HepG2 (cell line): ENCODE data around the gene IRF2BPL. TPM values are rescaled to one million over a fixed set of nuclear protein-coding genes. Genes with fewer than 3 reads are reported as not detected.

ENCODE experiments used
- ATAC-seq: fragments of 200-7000 bp; cut with Tn5 transposase; 3 replicates; pipeline ENCODE4 v1.9.1; 2020; ENCODE audit warnings: mild to moderate bottlenecking, moderate library complexity
- BruUV-seq: library from RNA; stranded (reverse); fragments of 400-500 nt; replicated peaks from 2 replicates; lab custom pipeline; 2021; lab: Mats Ljungman, UMichigan
- CTCF ChIA-PET: fragments of 300-600 bp; formaldehyde crosslinking; extraction: SDS; loops from one replicate; lab custom pipeline; 2021; ENCODE audit warnings: low total read pairs, inconsistent platforms, low intra/inter-chr PET ratio; lab: Yijun Ruan, JAX
- POLR2A ChIA-PET: fragments of 350-600 bp; sonication (Branson Sonifier 250); formaldehyde crosslinking; loops from one replicate; lab custom pipeline; 2020; ENCODE audit warnings: antibody characterized with exemption, inconsistent platforms; lab: Yijun Ruan, JAX
- DNase-seq: peaks from one replicate; pipeline ENCODE4 v3.0.0-alpha.2; 2015; ENCODE audit warnings: low spot score
- FAIRE-seq: peaks from 3 replicates; lab custom pipeline; 2011; peaks lifted over from hg19 to GRCh38; lab: Jason Lieb, UNC
- H2AFZ ChIP-seq: one replicate; pipeline ENCODE4 v1.6.1; 2011; ENCODE audit warnings: low read length, inconsistent platforms
- H3K27ac ChIP-seq: fragments of 300-600 bp; 3 replicates; pipeline ENCODE4 v1.8.0; 2011; ENCODE audit warnings: mixed run types, mild to moderate bottlenecking, mixed read lengths, low read length, inconsistent platforms; ENCODE audit not compliant: insufficient read depth; ENCODE audit errors: extremely low read length
- H3K27me3 ChIP-seq, 2 experiments: fragments of 200-600 bp in 1 of 2; 2 replicates in 1 of 2; 3 replicates in 1 of 2; pipeline versions ENCODE4 v1.6.0 to v1.8.0; 2011; ENCODE audit warnings: low read length in 2 of 2, mild to moderate bottlenecking in 2 of 2, moderate library complexity in 2 of 2, inconsistent platforms in 1 of 2; ENCODE audit not compliant: insufficient read depth in 2 of 2, control insufficient read depth in 1 of 2
- H3K36me3 ChIP-seq, 2 experiments: fragments of 200-600 bp in 1 of 2; replicated peaks in 1 of 2; 2 replicates in 1 of 2; 3 replicates in 1 of 2; pipeline versions ENCODE4 v1.5.1 to v1.8.0; 2011; ENCODE audit warnings: low read length in 2 of 2, inconsistent platforms in 1 of 2; ENCODE audit not compliant: insufficient read depth in 2 of 2, control insufficient read depth in 1 of 2
- H3K4me1 ChIP-seq: 2 replicates; pipeline ENCODE4 v1.5.1; 2012; ENCODE audit warnings: low read length, inconsistent platforms; ENCODE audit not compliant: insufficient read depth
- H3K4me2 ChIP-seq: 2 replicates; pipeline ENCODE4 v1.6.0; 2011; ENCODE audit warnings: low read depth, low read length, inconsistent platforms
- H3K4me3 ChIP-seq, 3 experiments: fragments of 200-600 bp in 1 of 3; sonication (generic), shearing (Covaris generic) in 1 of 3; replicated peaks in 1 of 3; 2 replicates each; pipeline ENCODE4 v1.5.1; 2011 to 2016; ENCODE audit warnings: low read length in 3 of 3, inconsistent platforms in 2 of 3, low read depth in 2 of 3, mild to moderate bottlenecking in 2 of 3, control low read depth in 1 of 3, mixed read lengths in 1 of 3; ENCODE audit not compliant: insufficient read depth in 1 of 3
- H3K79me2 ChIP-seq: one replicate; pipeline ENCODE4 v1.6.1; 2011; ENCODE audit warnings: low read length, inconsistent platforms; ENCODE audit not compliant: insufficient read depth
- H3K9ac ChIP-seq: 2 replicates; pipeline ENCODE4 v1.6.0; 2011; ENCODE audit warnings: mild to moderate bottlenecking, low read depth, low read length, inconsistent platforms; ENCODE audit not compliant: insufficient read depth
- H3K9me3 ChIP-seq: 2 replicates; pipeline ENCODE4 v1.5.1; 2012; ENCODE audit warnings: mild to moderate bottlenecking, low read length
- H4K20me1 ChIP-seq: 2 replicates; pipeline ENCODE4 v1.6.0; 2011; ENCODE audit warnings: inconsistent platforms, mild to moderate bottlenecking, low read length, moderate library complexity; ENCODE audit not compliant: insufficient read depth
- HDAC2 ChIP-seq: sonication (generic); formaldehyde crosslinking; IDR thresholded peaks from 2 replicates; pipeline ENCODE4 v1.4.0; 2020; ENCODE audit warnings: missing genetic modification reagents
- LBX2 ChIP-seq: sonication (generic); formaldehyde crosslinking; IDR thresholded peaks from 2 replicates; pipeline ENCODE4 v1.5.0; 2020; ENCODE audit warnings: missing genetic modification reagents, mild to moderate bottlenecking, borderline replicate concordance
- NR2F2 ChIP-seq: IDR thresholded peaks from 2 replicates; pipeline ENCODE4 v1.6.1; 2012; ENCODE audit warnings: low read depth, inconsistent platforms, borderline replicate concordance
- SALL1 ChIP-seq: sonication (generic); formaldehyde crosslinking; IDR thresholded peaks from 2 replicates; pipeline ENCODE4 v1.8.0; 2022; ENCODE audit warnings: mild to moderate bottlenecking, missing genetic modification reagents
- SKIL ChIP-seq: sonication (generic); formaldehyde crosslinking; IDR thresholded peaks from 2 replicates; pipeline ENCODE4 v1.8.0; 2022; ENCODE audit warnings: missing genetic modification reagents, mild to moderate bottlenecking, moderate library complexity, borderline replicate concordance
- TFAP4 ChIP-seq: sonication (generic); IDR thresholded peaks from 2 replicates; pipeline ENCODE4 v1.6.1; 2016; ENCODE audit warnings: low read depth, borderline replicate concordance
- YY1 ChIP-seq: IDR thresholded peaks from 2 replicates; pipeline ENCODE4 v1.6.1; 2011; ENCODE audit warnings: low read length, low read depth, moderate library complexity, mild to moderate bottlenecking; ENCODE audit not compliant: insufficient read depth, insufficient replicate concordance
- ZBTB42 ChIP-seq: sonication (generic); formaldehyde crosslinking; IDR thresholded peaks from 2 replicates; pipeline ENCODE4 v1.5.0; 2020; ENCODE audit warnings: mild to moderate bottlenecking, missing genetic modification reagents
- ZEB1 ChIP-seq: IDR thresholded peaks from 2 replicates; pipeline ENCODE4 v1.6.1; 2012; ENCODE audit warnings: mild to moderate bottlenecking, low read depth, inconsistent platforms; ENCODE audit not compliant: insufficient replicate concordance
- ZFP36L2 ChIP-seq: sonication (generic); formaldehyde crosslinking; IDR thresholded peaks from 2 replicates; pipeline ENCODE4 v1.4.0; 2020; ENCODE audit warnings: missing genetic modification reagents
- ZKSCAN8 ChIP-seq: IDR thresholded peaks from 2 replicates; pipeline ENCODE4 v1.6.1; 2016; ENCODE audit warnings: borderline replicate concordance, missing genetic modification reagents, missing compliant biosample characterization
- ZNF335 ChIP-seq: sonication (generic); formaldehyde crosslinking; IDR thresholded peaks from 2 replicates; pipeline ENCODE4 v1.4.0; 2020; ENCODE audit warnings: missing genetic modification reagents
- ZNF446 ChIP-seq: sonication (generic); formaldehyde crosslinking; IDR thresholded peaks from 2 replicates; pipeline ENCODE4 v1.5.0; 2020; ENCODE audit warnings: mild to moderate bottlenecking, missing genetic modification reagents
- ZNF510 ChIP-seq: sonication (generic); formaldehyde crosslinking; IDR thresholded peaks from 2 replicates; pipeline ENCODE4 v1.4.0; 2020; ENCODE audit warnings: low read depth, mild to moderate bottlenecking, missing genetic modification reagents
- ZNF75D ChIP-seq: sonication (generic); formaldehyde crosslinking; IDR thresholded peaks from 2 replicates; pipeline ENCODE4 v1.8.1; 2023; ENCODE audit warnings: missing genetic modification reagents, mild to moderate bottlenecking, borderline replicate concordance
- ZSCAN21 ChIP-seq: sonication (generic); formaldehyde crosslinking; IDR thresholded peaks from 2 replicates; pipeline ENCODE4 v1.8.0; 2022; ENCODE audit warnings: mild to moderate bottlenecking, missing genetic modification reagents, moderate library complexity, borderline replicate concordance
- WGBS: methylation state at CpG from one replicate; pipeline ENCODE4 v1.1.6; 2017; ENCODE audit warnings: low lambda C conversion rate; 5-methylcytosine and 5-hydroxymethylcytosine counted together
- in situ Hi-C: cut with HindIII; loops from 2 replicates; pipeline ENCODE4 v1.10.0; 2017; ENCODE audit warnings: low pct_unique_long_range_greater_than_20kb; ENCODE audit not compliant: extremely low pct_ligation_motif_present
- intact Hi-C: fragments of 100-400 bp; cut with micrococcal nuclease; formaldehyde crosslinking; loops from one replicate; pipeline ENCODE4 v1.10.0; 2022; ENCODE audit not compliant: unreplicated experiment
- polyA plus RNA-seq, 8 experiments: library from polyadenylated mRNA; depleted of rRNA in 3 of 8; stranded (reverse) in 7 of 8; unstranded in 1 of 8; fragments of >200 nt; fragmentation: Illumina TruSeq in 4 of 8; extraction: Trizol in 4 of 8; gene quantifications; 2 replicates each; pipeline versions ENCODE4 v1.2.1 to v1.2.3, GENCODE V29; 2011 to 2016; ENCODE audit warnings: low read depth in 4 of 8, missing spikeins in 1 of 8, mixed read lengths in 1 of 8; ENCODE audit not compliant: insufficient read depth in 1 of 8
- total RNA-seq, 5 experiments: library from RNA; depleted of rRNA; stranded (reverse); fragments of >200 nt; fragmentation: Illumina TruSeq; extraction: Trizol; gene quantifications; 2 replicates each; pipeline ENCODE4 v1.2.3, GENCODE V29; 2016; ENCODE audit warnings: low read depth in 1 of 5
- TF ChIP-seq, protein P1 (sequence below): sonication (generic); formaldehyde crosslinking; IDR thresholded peaks from 2 replicates; pipeline ENCODE4 v1.4.0; 2020; ENCODE audit warnings: missing genetic modification reagents
- TF ChIP-seq, protein P2 (sequence below): sonication (generic); formaldehyde crosslinking; IDR thresholded peaks from 2 replicates; pipeline ENCODE4 v1.8.0; 2023; ENCODE audit warnings: mild to moderate bottlenecking, missing genetic modification reagents

Gene IRF2BPL
- total and polyA plus RNA-seq, 2 of the 13 experiments (the other 11 are each of a cell fraction or from before 2014, with no cell fraction given), result 6.6 to 8.4 TPM

GRCh38 chr14:77044783-77045237 lies 16.3 kb upstream of the IRF2BPL start (continued):
- TF ChIP-seq SKIL (no peak; the same call in 1 of the 2 replicates), TFAP4 (peak; percentile 94), HDAC2 (peak; percentile 32; the same call in 1 of the 2 replicates)

GRCh38 chr14:77043984-77044485 lies 15.5 kb upstream of the IRF2BPL start:
- Histone ChIP-seq H3K27ac (peak overlapping the region; percentile 73), H3K36me3 (no peaks in the 10 kb centered on the region), H3K9me3 (no peaks in the 10 kb centered on the region), H4K20me1 (no peaks in the 10 kb centered on the region), H3K4me2 (peak overlapping the region; percentile 80), H3K4me3 (peak overlapping the region in 2 of 3 experiments; percentile 20 to 57; a peak in 3 of 6 replicates), H3K9ac (peak overlapping the region; percentile 73), H2AFZ (peak overlapping the region; percentile 42), H3K27me3 (no peaks in the 10 kb centered on the region), H3K4me1 (peaks cover 72% of the 10 kb centered on the region), H3K79me2 (no peaks in the 10 kb centered on the region)
- in situ Hi-C loops (loop anchor here (5.0 kb wide), 1 partner anchor 77 kb away; no protein-coding TSS in a partner anchor), intact Hi-C loops (loop anchor here (5.0 kb wide), 1 partner anchor 53 kb away; the partner anchor contains the start of gene CIPC)
- BruUV-seq, result TSS peak; percentile 88
- ChIA-PET CTCF (no interaction called here), POLR2A (interaction anchor here (1.0 to 8.8 kb wide), 7 partner anchors 10 to 88 kb away, joined by 4 to 85 read pairs (median 9); partner anchors contain the start of genes CIPC and IRF2BPL)
- no peak for FAIRE-seq
- DNase-seq, result no peak
- ATAC-seq, result peak; percentile 14
- 4% methylated on average over 8 of the region's 8 CpGs for WGBS
- TF ChIP-seq, protein P1, sequence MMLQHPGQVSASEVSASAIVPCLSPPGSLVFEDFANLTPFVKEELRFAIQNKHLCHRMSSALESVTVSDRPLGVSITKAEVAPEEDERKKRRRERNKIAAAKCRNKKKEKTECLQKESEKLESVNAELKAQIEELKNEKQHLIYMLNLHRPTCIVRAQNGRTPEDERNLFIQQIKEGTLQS (CRISPR knock-in tag), result no peak
- TF ChIP-seq YY1 (no peak), ZFP36L2 (CRISPR knock-in tag) (no peak), ZNF75D (CRISPR knock-in tag) (no peak), ZNF446 (no peak), ZNF335 (CRISPR knock-in tag) (no peak), LBX2 (CRISPR knock-in tag) (no peak), NR2F2 (0 out of 2 replicates have a peak, but pooled peaks have one; percentile 21), ZEB1 (no peak), ZNF510 (CRISPR knock-in tag) (no peak), SALL1 (peak; percentile 14; the same call in 1 of the 2 replicates), ZBTB42 (CRISPR knock-in tag) (no peak), ZKSCAN8 (CRISPR knock-in tag) (peak; percentile 95), ZSCAN21 (no peak)
- TF ChIP-seq, protein P2, sequence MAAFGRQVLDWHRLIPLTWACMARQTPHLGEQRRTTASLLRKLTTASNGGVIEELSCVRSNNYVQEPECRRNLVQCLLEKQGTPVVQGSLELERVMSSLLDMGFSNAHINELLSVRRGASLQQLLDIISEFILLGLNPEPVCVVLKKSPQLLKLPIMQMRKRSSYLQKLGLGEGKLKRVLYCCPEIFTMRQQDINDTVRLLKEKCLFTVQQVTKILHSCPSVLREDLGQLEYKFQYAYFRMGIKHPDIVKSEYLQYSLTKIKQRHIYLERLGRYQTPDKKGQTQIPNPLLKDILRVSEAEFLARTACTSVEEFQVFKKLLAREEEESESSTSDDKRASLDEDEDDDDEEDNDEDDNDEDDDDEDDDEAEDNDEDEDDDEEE (CRISPR knock-in tag), result no peak
